Measurements from ENCODE around the gene ZRANB3.

The ZRANB3 gene

GRCh38 chr2:135198481-135198880 lies 332.5 kb downstream of the ZRANB3 start:
- H3K4me3 ChIP-seq (ENCODE audit: low read depth in 1 of 2, low read length in 2 of 2): no peak overlapping the region
- no peaks in the 10 kb centered on the region for H3K36me3 ChIP-seq (ENCODE audit: control insufficient read depth in 1 of 2, insufficient read depth in 2 of 2, low read length in 2 of 2)
- H3K9me3 ChIP-seq (ENCODE audit: control insufficient read depth in 1 of 2, low read length in 2 of 2): no peaks in the 10 kb centered on the region
- H3K4me1 ChIP-seq (ENCODE audit: control insufficient read depth in 1 of 2, insufficient read depth in 2 of 2, low read length in 2 of 2): no peaks in the 10 kb centered on the region
- H3K27ac ChIP-seq (ENCODE audit: low read depth, low read length): no peak overlapping the region
- H3K9ac ChIP-seq (ENCODE audit: low read depth in 1 of 2, low read length in 2 of 2): no peak overlapping the region
- no peaks in the 10 kb centered on the region for H3K27me3 ChIP-seq (ENCODE audit: control insufficient read depth in 1 of 2, insufficient read depth in 2 of 2, low read length in 2 of 2)

GRCh38 chr2:135190799-135191198 lies 340.2 kb downstream of the ZRANB3 start:
- Histone ChIP-seq H3K9ac (ENCODE audit: low read depth in 1 of 2, low read length in 2 of 2) (no peak overlapping the region), H3K36me3 (ENCODE audit: control insufficient read depth in 1 of 2, insufficient read depth in 2 of 2, low read length in 2 of 2) (no peaks in the 10 kb centered on the region), H3K9me3 (ENCODE audit: control insufficient read depth in 1 of 2, low read length in 2 of 2) (no peaks in the 10 kb centered on the region), H3K27ac (ENCODE audit: low read depth, low read length) (no peak overlapping the region), H3K4me1 (ENCODE audit: control insufficient read depth in 1 of 2, insufficient read depth in 2 of 2, low read length in 2 of 2) (no peaks in the 10 kb centered on the region), H3K27me3 (ENCODE audit: control insufficient read depth in 1 of 2, insufficient read depth in 2 of 2, low read length in 2 of 2) (no peaks in the 10 kb centered on the region), H3K4me3 (ENCODE audit: low read depth in 1 of 2, low read length in 2 of 2) (no peak overlapping the region)

- Histone ChIP-seq H3K4me3 (ENCODE audit: low read depth in 1 of 2, low read length in 2 of 2) (no peak overlapping the region), H3K4me1 (ENCODE audit: control insufficient read depth in 1 of 2, insufficient read depth in 2 of 2, low read length in 2 of 2) (no peaks in the 10 kb centered on the region), H3K36me3 (ENCODE audit: control insufficient read depth in 1 of 2, insufficient read depth in 2 of 2, low read length in 2 of 2) (peaks cover 0 to 4% of the 10 kb centered on the region in 2 donors), H3K27ac (ENCODE audit: low read depth, low read length) (no peak overlapping the region), H3K9ac (ENCODE audit: low read depth in 1 of 2, low read length in 2 of 2) (no peak overlapping the region), H3K9me3 (ENCODE audit: control insufficient read depth in 1 of 2, low read length in 2 of 2) (no peaks in the 10 kb centered on the region), H3K27me3 (ENCODE audit: control insufficient read depth in 1 of 2, insufficient read depth in 2 of 2, low read length in 2 of 2) (no peaks in the 10 kb centered on the region)
These were observed 341.9 kb downstream of the ZRANB3 start for GRCh38 chr2:135189148-135189547.

DNA sequence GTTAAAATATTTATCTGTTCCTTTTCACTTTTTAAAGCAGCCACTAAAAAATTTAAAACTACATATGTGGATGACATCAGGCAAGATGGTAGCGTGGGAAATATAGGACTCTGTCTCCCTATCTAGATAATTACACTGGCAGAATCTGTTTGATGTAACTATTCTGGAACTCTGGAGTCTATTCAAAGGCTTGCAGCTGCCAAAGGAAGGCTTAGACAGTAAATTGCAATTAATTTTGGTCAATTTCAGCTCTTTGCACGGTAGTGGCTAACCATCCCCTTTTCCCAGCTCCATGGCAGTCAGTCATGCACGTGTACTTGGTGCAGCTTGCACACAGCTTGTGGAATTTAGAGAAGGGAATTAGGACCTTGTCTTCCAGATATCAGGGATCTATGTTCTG lies 343.7 kb downstream of the ZRANB3 start:
- Histone ChIP-seq H3K4me3 (ENCODE audit: low read depth in 1 of 2, low read length in 2 of 2) (no peak overlapping the region), H3K27me3 (ENCODE audit: control insufficient read depth in 1 of 2, insufficient read depth in 2 of 2, low read length in 2 of 2) (no peaks in the 10 kb centered on the region), H3K4me1 (ENCODE audit: control insufficient read depth in 1 of 2, insufficient read depth in 2 of 2, low read length in 2 of 2) (no peaks in the 10 kb centered on the region), H3K9ac (ENCODE audit: low read depth in 1 of 2, low read length in 2 of 2) (no peak overlapping the region), H3K36me3 (ENCODE audit: control insufficient read depth in 1 of 2, insufficient read depth in 2 of 2, low read length in 2 of 2) (peaks cover 0 to 4% of the 10 kb centered on the region in 2 donors), H3K27ac (ENCODE audit: low read depth, low read length) (no peak overlapping the region), H3K9me3 (ENCODE audit: control insufficient read depth in 1 of 2, low read length in 2 of 2) (no peaks in the 10 kb centered on the region)

DNA sequence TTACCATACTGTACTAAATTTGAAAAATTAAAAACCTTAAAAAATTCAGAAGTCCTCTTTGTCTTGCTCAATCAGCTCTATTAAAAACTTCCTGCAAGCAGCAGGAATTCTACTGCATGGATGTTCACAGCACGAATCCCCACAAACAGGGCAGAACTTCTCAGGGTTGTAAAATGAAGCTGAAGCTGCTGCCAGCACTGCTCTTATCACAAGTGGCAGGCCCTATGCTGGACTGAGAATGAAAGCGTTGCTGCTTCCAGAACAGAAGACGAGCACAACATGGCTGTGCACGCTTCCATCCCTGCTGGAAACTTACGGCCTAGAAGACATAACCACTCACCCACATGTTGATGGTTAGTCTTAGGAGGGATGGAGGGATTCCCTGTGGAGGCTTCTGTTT lies 345.0 kb downstream of the ZRANB3 start:
- H3K9me3 ChIP-seq (ENCODE audit: control insufficient read depth in 1 of 2, low read length in 2 of 2): no peaks in the 10 kb centered on the region
- H3K4me1 ChIP-seq (ENCODE audit: control insufficient read depth in 1 of 2, insufficient read depth in 2 of 2, low read length in 2 of 2): no peaks in the 10 kb centered on the region
- H3K27ac ChIP-seq (ENCODE audit: low read depth, low read length): no peak overlapping the region
- peaks cover 0 to 4% of the 10 kb centered on the region in 2 donors for H3K36me3 ChIP-seq (ENCODE audit: control insufficient read depth in 1 of 2, insufficient read depth in 2 of 2, low read length in 2 of 2)
- H3K27me3 ChIP-seq (ENCODE audit: control insufficient read depth in 1 of 2, insufficient read depth in 2 of 2, low read length in 2 of 2): no peaks in the 10 kb centered on the region
- no peak overlapping the region for H3K9ac ChIP-seq (ENCODE audit: low read depth in 1 of 2, low read length in 2 of 2)
- no peak overlapping the region for H3K4me3 ChIP-seq (ENCODE audit: low read depth in 1 of 2, low read length in 2 of 2)

DNA sequence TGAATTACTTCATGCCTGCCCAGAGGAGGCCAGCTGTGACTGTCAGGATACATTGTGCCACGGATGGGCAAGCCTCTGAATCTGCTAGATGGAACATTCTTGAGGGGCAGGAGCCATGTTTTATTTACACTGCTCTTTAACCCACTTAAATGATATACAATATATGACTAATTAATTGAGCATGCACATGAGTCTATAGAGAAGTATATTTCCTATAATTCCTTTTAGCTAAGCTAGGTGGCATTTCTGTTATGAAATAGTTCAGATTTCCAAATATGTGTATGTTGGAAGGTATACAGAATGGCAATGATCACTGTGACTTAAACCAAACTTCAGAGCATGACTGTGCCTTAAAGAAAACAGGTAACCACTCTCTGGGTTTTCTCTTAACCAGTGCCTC lies 347.2 kb downstream of the ZRANB3 start:
- no peaks in the 10 kb centered on the region for H3K27me3 ChIP-seq (ENCODE audit: control insufficient read depth in 1 of 2, insufficient read depth in 2 of 2, low read length in 2 of 2)
- no peak overlapping the region for H3K9ac ChIP-seq (ENCODE audit: low read depth in 1 of 2, low read length in 2 of 2)
- peaks cover 0 to 4% of the 10 kb centered on the region in 2 donors for H3K36me3 ChIP-seq (ENCODE audit: control insufficient read depth in 1 of 2, insufficient read depth in 2 of 2, low read length in 2 of 2)
- no peaks in the 10 kb centered on the region for H3K9me3 ChIP-seq (ENCODE audit: control insufficient read depth in 1 of 2, low read length in 2 of 2)
- H3K27ac ChIP-seq (ENCODE audit: low read depth, low read length): no peak overlapping the region
- H3K4me1 ChIP-seq (ENCODE audit: control insufficient read depth in 1 of 2, insufficient read depth in 2 of 2, low read length in 2 of 2): no peaks in the 10 kb centered on the region
- H3K4me3 ChIP-seq (ENCODE audit: low read depth in 1 of 2, low read length in 2 of 2): no peak overlapping the region

- H3K4me3 ChIP-seq (ENCODE audit: low read depth in 1 of 2, low read length in 2 of 2): no peak overlapping the region
These were observed 348.4 kb downstream of the ZRANB3 start for GRCh38 chr2:135182601-135183000.

DNA sequence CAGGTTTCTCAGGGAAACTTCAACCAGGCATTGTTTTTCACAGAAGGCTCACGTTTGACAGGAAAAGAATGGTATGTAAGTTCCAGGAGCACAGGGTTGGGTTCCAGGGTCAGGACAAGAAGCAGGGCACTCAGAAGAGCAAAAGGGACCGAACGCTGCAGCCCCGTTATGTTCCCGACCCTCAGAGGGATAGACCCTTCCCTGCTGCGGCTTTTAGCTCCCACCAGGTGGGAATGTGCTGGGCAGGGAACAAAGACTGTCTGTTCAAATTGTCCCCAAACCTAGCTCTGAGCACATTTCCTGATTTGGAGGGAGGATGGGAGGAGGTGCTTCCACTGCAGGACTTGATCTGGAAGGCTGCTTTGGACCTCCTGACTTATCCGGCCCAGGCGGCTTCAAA lies 348.8 kb downstream of the ZRANB3 start:
- Histone ChIP-seq H3K4me1 (ENCODE audit: control insufficient read depth in 1 of 2, insufficient read depth in 2 of 2, low read length in 2 of 2) (no peaks in the 10 kb centered on the region), H3K9ac (ENCODE audit: low read depth in 1 of 2, low read length in 2 of 2) (no peak overlapping the region), H3K27ac (ENCODE audit: low read depth, low read length) (no peak overlapping the region), H3K4me3 (ENCODE audit: low read depth in 1 of 2, low read length in 2 of 2) (no peak overlapping the region), H3K27me3 (ENCODE audit: control insufficient read depth in 1 of 2, insufficient read depth in 2 of 2, low read length in 2 of 2) (no peaks in the 10 kb centered on the region), H3K36me3 (ENCODE audit: control insufficient read depth in 1 of 2, insufficient read depth in 2 of 2, low read length in 2 of 2) (peaks cover 0 to 4% of the 10 kb centered on the region in 2 donors), H3K9me3 (ENCODE audit: control insufficient read depth in 1 of 2, low read length in 2 of 2) (no peaks in the 10 kb centered on the region)

More at GRCh38 chr2:135182601-135183000, 348.4 kb downstream of the ZRANB3 start:
- Histone ChIP-seq H3K27me3 (ENCODE audit: control insufficient read depth in 1 of 2, insufficient read depth in 2 of 2, low read length in 2 of 2) (no peaks in the 10 kb centered on the region), H3K9ac (ENCODE audit: low read depth in 1 of 2, low read length in 2 of 2) (no peak overlapping the region), H3K9me3 (ENCODE audit: control insufficient read depth in 1 of 2, low read length in 2 of 2) (no peaks in the 10 kb centered on the region), H3K36me3 (ENCODE audit: control insufficient read depth in 1 of 2, insufficient read depth in 2 of 2, low read length in 2 of 2) (peaks cover 0 to 4% of the 10 kb centered on the region in 2 donors), H3K27ac (ENCODE audit: low read depth, low read length) (no peak overlapping the region), H3K4me1 (ENCODE audit: control insufficient read depth in 1 of 2, insufficient read depth in 2 of 2, low read length in 2 of 2) (no peaks in the 10 kb centered on the region)

DNA sequence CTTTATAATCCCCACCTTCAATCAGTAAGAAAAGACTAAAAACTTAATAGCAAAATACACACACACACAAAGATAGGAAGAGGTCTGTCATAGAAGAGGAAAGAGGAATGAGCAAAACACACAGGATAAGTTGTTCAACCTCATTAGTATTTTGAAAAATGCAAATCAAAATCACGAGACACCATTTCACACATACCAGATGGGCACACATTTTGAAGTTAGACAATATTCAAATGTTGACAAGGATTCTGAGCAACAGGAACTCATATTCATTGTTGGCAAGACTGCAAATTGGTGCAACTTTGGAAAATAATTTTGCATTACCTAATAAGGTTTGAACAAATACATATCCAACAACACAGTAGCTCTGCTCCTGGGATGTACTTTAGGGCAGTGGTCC lies 351.3 kb downstream of the ZRANB3 start:
- no peak overlapping the region for H3K27ac ChIP-seq (ENCODE audit: low read depth, low read length)
- H3K4me1 ChIP-seq (ENCODE audit: control insufficient read depth in 1 of 2, insufficient read depth in 2 of 2, low read length in 2 of 2): no peaks in the 10 kb centered on the region
- H3K27me3 ChIP-seq (ENCODE audit: control insufficient read depth in 1 of 2, insufficient read depth in 2 of 2, low read length in 2 of 2): no peaks in the 10 kb centered on the region
- H3K36me3 ChIP-seq (ENCODE audit: control insufficient read depth in 1 of 2, insufficient read depth in 2 of 2, low read length in 2 of 2): peaks cover 10 to 17% of the 10 kb centered on the region in 2 donors
- H3K9me3 ChIP-seq (ENCODE audit: control insufficient read depth in 1 of 2, low read length in 2 of 2): no peaks in the 10 kb centered on the region
- no peak overlapping the region for H3K4me3 ChIP-seq (ENCODE audit: low read depth in 1 of 2, low read length in 2 of 2)
- no peak overlapping the region for H3K9ac ChIP-seq (ENCODE audit: low read depth in 1 of 2, low read length in 2 of 2)

DNA sequence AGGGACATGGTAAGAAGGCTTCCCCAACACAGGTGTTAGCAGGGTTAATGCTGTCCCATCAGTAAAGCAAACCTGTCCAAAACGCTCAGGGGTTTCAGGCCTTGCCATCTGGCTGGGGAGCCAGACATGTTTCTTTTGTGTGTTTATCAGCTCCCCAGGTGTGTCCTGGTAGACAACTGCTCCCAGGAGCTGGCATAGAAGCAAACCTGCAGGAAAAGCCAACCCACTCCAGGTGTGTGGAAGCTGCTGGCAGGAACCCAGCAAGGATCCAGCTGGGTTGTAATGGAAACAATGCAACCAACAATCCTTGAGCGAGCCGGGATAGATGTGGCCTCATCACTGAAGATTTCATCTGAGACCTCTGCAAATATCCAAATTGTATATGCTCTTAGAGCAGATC lies 355.8 kb downstream of the ZRANB3 start:
- Histone ChIP-seq H3K4me3 (ENCODE audit: low read depth in 1 of 2, low read length in 2 of 2) (no peak overlapping the region), H3K9me3 (ENCODE audit: control insufficient read depth in 1 of 2, low read length in 2 of 2) (no peaks in the 10 kb centered on the region), H3K27me3 (ENCODE audit: control insufficient read depth in 1 of 2, insufficient read depth in 2 of 2, low read length in 2 of 2) (no peaks in the 10 kb centered on the region), H3K36me3 (ENCODE audit: control insufficient read depth in 1 of 2, insufficient read depth in 2 of 2, low read length in 2 of 2) (peaks cover 19 to 43% of the 10 kb centered on the region in 2 donors), H3K27ac (ENCODE audit: low read depth, low read length) (no peak overlapping the region), H3K4me1 (ENCODE audit: control insufficient read depth in 1 of 2, insufficient read depth in 2 of 2, low read length in 2 of 2) (no peaks in the 10 kb centered on the region), H3K9ac (ENCODE audit: low read depth in 1 of 2, low read length in 2 of 2) (no peak overlapping the region)

DNA sequence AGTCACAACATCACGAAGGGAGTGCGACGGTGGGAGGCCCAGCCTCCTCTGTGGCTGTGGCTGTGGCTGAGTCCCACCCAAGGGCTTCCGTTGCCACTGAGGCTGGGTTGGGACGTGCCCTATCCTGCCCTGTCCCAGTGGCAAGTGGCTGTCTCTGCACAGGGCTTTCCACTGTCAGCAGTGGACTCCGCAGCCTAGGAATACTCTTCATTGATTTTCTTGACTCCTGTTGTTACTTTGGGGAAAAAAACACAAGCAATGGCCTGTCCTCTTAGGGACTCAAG lies 356.3 kb downstream of the ZRANB3 start:
- Histone ChIP-seq H3K36me3 (ENCODE audit: control insufficient read depth in 1 of 2, insufficient read depth in 2 of 2, low read length in 2 of 2) (peaks cover 19 to 47% of the 10 kb centered on the region in 2 donors), H3K4me1 (ENCODE audit: control insufficient read depth in 1 of 2, insufficient read depth in 2 of 2, low read length in 2 of 2) (no peaks in the 10 kb centered on the region), H3K27ac (ENCODE audit: low read depth, low read length) (no peak overlapping the region), H3K9ac (ENCODE audit: low read depth in 1 of 2, low read length in 2 of 2) (no peak overlapping the region), H3K9me3 (ENCODE audit: control insufficient read depth in 1 of 2, low read length in 2 of 2) (no peaks in the 10 kb centered on the region), H3K4me3 (ENCODE audit: low read depth in 1 of 2, low read length in 2 of 2) (no peak overlapping the region), H3K27me3 (ENCODE audit: control insufficient read depth in 1 of 2, insufficient read depth in 2 of 2, low read length in 2 of 2) (no peaks in the 10 kb centered on the region)
